GM12878 (cell line): Measurements from ENCODE around the gene CFAP74. TPM values are rescaled to one million over a fixed set of nuclear protein-coding genes. Genes with fewer than 3 reads are reported as not detected.

Source experiments
- ATAC-seq: fragments of 200-7000 bp; cut with Tn5 transposase; 3 replicates; pipeline ENCODE4 v1.9.1; 2020; ENCODE audit warnings: mild to moderate bottlenecking, moderate library complexity
- BruUV-seq: library from RNA; stranded (reverse); fragments of 400-500 nt; replicated peaks from 2 replicates; lab custom pipeline; 2021; lab: Mats Ljungman, UMichigan
- CTCF ChIA-PET: fragments of 300-600 bp; sonication (Branson Sonifier 250); formaldehyde crosslinking; extraction: SDS; loops from one replicate; lab custom pipeline; 2021; ENCODE audit warnings: inconsistent platforms; lab: Yijun Ruan, JAX
- POLR2A ChIA-PET: fragments of 350-600 bp; formaldehyde crosslinking; extraction: SDS; loops from one replicate; lab custom pipeline; 2021; ENCODE audit warnings: inconsistent platforms; lab: Charles Lee
- RAD21 ChIA-PET: fragments of 300-600 bp; sonication (Branson Sonifier 250); formaldehyde crosslinking; loops from one replicate; lab custom pipeline; 2023; ENCODE audit warnings: antibody characterized with exemption; ENCODE audit not compliant: unreplicated experiment; lab: Charles Lee
- SMC1A ChIA-PET: fragments of 300-600 bp; sonication (Branson Sonifier 250); formaldehyde crosslinking; loops from one replicate; lab custom pipeline; 2023; ENCODE audit not compliant: unreplicated experiment, uncharacterized antibody; lab: Charles Lee
- DNase-seq: peaks from one replicate; pipeline ENCODE4 v3.0.0-alpha.2; 2011; ENCODE audit warnings: low read depth, low spot score
- FAIRE-seq: peaks from 3 replicates; lab custom pipeline; 2011; peaks lifted over from hg19 to GRCh38; lab: Jason Lieb, UNC
- H2AFZ ChIP-seq: 2 replicates; pipeline ENCODE4 v1.6.0; 2011; ENCODE audit warnings: low read depth, low read length, control low read depth; ENCODE audit not compliant: control insufficient read depth
- H3K27ac ChIP-seq: 2 replicates; pipeline ENCODE4 v1.5.1; 2011; ENCODE audit warnings: control low read depth; ENCODE audit not compliant: control insufficient read depth, insufficient read depth
- H3K27me3 ChIP-seq, 2 experiments: replicated peaks in 1 of 2; 2 replicates each; pipeline versions ENCODE4 v1.6.0 to v1.6.1; 2011; ENCODE audit warnings: low read length in 1 of 2; ENCODE audit not compliant: control insufficient read depth in 2 of 2, insufficient read depth in 2 of 2
- H3K36me3 ChIP-seq, 2 experiments: 2 replicates each; pipeline ENCODE4 v1.5.1; 2011; ENCODE audit warnings: low read length in 1 of 2; ENCODE audit not compliant: control insufficient read depth in 2 of 2, insufficient read depth in 2 of 2
- H3K4me1 ChIP-seq: 2 replicates; pipeline ENCODE4 v1.6.1; 2011; ENCODE audit warnings: mild to moderate bottlenecking, low read length, moderate library complexity, mixed read lengths; ENCODE audit not compliant: control insufficient read depth, insufficient read depth
- H3K4me2 ChIP-seq: 2 replicates; pipeline ENCODE4 v1.6.0; 2011; ENCODE audit warnings: control low read depth; ENCODE audit not compliant: control insufficient read depth, insufficient read depth
- H3K4me3 ChIP-seq: fragments of 200-600 bp; sonication (generic); 2 replicates; pipeline ENCODE4 v1.5.1; 2016
- H3K79me2 ChIP-seq: 2 replicates; pipeline ENCODE4 v1.6.0; 2011; ENCODE audit warnings: low read length; ENCODE audit not compliant: control insufficient read depth, insufficient read depth
- H3K9ac ChIP-seq: 2 replicates; pipeline ENCODE4 v1.8.0; 2011; ENCODE audit warnings: low read length, control low read depth, mixed read lengths; ENCODE audit not compliant: control insufficient read depth, insufficient read depth
- H3K9me3 ChIP-seq: replicated peaks from 3 replicates; pipeline ENCODE4 v1.5.1; 2011; ENCODE audit warnings: mild to moderate bottlenecking, low read length; ENCODE audit not compliant: control insufficient read depth, insufficient read depth
- H4K20me1 ChIP-seq: 2 replicates; pipeline ENCODE4 v1.6.0; 2011; ENCODE audit not compliant: control insufficient read depth, insufficient read depth
- CHD1 ChIP-seq: IDR thresholded peaks from 2 replicates; pipeline ENCODE4 v1.6.1; 2012; ENCODE audit warnings: low read depth, low read length, improper control_type of control experiment
- HDAC6 ChIP-seq: fragments of 200-600 bp; sonication (generic); IDR thresholded peaks from one replicate; pipeline ENCODE4 v1.8.0; 2017; ENCODE audit warnings: antibody characterized with exemption; ENCODE audit not compliant: unreplicated experiment
- LARP7 ChIP-seq: fragments of 450-650 bp; IDR thresholded peaks from 2 replicates; pipeline ENCODE4 v1.6.1; 2017; ENCODE audit warnings: mild to moderate bottlenecking
- MEF2B ChIP-seq: fragments of 450-650 bp; IDR thresholded peaks from 2 replicates; pipeline ENCODE4 v1.6.1; 2018; ENCODE audit warnings: mild to moderate bottlenecking, moderate library complexity; ENCODE audit not compliant: partially characterized antibody, poor library complexity, severe bottlenecking
- NFIC ChIP-seq: IDR thresholded peaks from 2 replicates; pipeline ENCODE4 v1.6.1; 2012; ENCODE audit warnings: low read depth, mild to moderate bottlenecking, inconsistent platforms, low read length, moderate library complexity
- RFX5 ChIP-seq: IDR thresholded peaks from 2 replicates; pipeline ENCODE4 v1.6.1; 2011; ENCODE audit warnings: low read depth, low read length, improper control_type of control experiment
- TCF12 ChIP-seq: IDR thresholded peaks from 2 replicates; pipeline ENCODE4 v1.6.1; 2011; ENCODE audit warnings: low read depth, mild to moderate bottlenecking, low read length
- WGBS: methylation state at CpG from one replicate; pipeline ENCODE4 v1.1.6; 2016; ENCODE audit warnings: low lambda C conversion rate; ENCODE audit not compliant: insufficient replicate concordance, insufficient coverage; ENCODE audit errors: missing lambda C conversion rate; 5-methylcytosine and 5-hydroxymethylcytosine counted together
- in situ Hi-C: fragments of 300-500 bp; cut with MboI; formaldehyde crosslinking; loops from 9 replicates; pipeline ENCODE4 v1.14.3; 2018; ENCODE audit warnings: mixed read lengths
- intact Hi-C: fragments of 100-400 bp; cut with micrococcal nuclease; formaldehyde crosslinking; loops from one replicate; pipeline ENCODE4 v1.14.2; 2022; ENCODE audit not compliant: unreplicated experiment
- polyA plus RNA-seq, 11 experiments: library from polyadenylated mRNA; depleted of rRNA in 4 of 11; unstranded in 6 of 11; stranded (reverse) in 5 of 11; fragments of >200 nt; fragmentation: Nextera tagmentation in 4 of 11; fragmentation: Illumina TruSeq in 1 of 11; extraction: Ambion mirVana in 4 of 11; extraction: Trizol in 1 of 11; gene quantifications; 1 replicate in 1 of 11; 2 replicates in 10 of 11; pipeline versions ENCODE4 v1.2.1 to v1.2.3, GENCODE V29; 2011 to 2016; ENCODE audit warnings: inconsistent platforms in 2 of 11, missing spikeins in 2 of 11, low read depth in 1 of 11
- total RNA-seq, 4 experiments: library from RNA; depleted of rRNA in 3 of 4; stranded (reverse); fragments of >200 nt in 3 of 4; fragmentation: Illumina TruSeq in 1 of 4; extraction: Trizol in 1 of 4; gene quantifications; 2 replicates each; pipeline versions ENCODE4 v1.2.1 to v1.2.3, GENCODE V29; 2013 to 2021

CFAP74 gene
- total and polyA plus RNA-seq, 10 of the 15 experiments (the other 5 are each of a cell fraction or from before 2014, with no cell fraction given) = 0.01 TPM; not detected in 9

DNA sequence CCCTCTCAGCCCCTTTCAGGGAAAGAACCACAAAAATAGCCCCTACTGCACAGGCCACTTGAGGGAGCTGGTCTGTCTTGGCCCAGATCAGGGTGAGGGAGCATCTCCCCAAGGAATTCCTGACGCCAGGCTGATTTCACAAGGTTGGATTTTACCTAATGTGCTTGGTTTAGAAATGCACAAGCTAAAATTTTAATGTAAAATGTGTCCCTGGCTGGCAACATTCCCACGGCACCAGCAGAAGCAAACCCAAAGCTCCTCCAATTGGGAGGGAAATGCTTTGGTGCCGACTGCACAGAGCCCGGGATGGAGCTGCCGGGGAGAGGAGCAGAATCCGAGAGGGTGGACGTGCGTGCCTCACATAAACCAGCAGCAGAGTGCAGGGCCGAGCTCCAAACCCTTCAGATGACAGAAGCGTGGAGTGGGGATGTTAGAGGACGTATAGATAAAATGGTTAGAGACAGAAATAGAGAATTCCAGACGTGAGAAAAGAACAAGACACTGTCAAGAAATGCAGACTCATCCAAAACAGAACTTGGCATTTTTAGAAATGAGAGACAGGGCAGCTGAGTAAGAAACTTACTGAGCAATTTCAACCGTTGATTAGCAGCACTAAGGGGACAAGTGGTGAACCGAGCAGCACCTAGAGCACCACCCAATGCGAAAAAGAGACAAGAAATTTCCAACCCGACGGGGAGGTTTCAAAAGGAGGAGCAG lies 42.9 kb downstream of the CFAP74 start:
- in situ Hi-C loops (loop anchor here (25.0 kb wide), 1 partner anchor 827 kb away; no protein-coding TSS in a partner anchor), intact Hi-C loops (loop anchor here (1.0 to 5.0 kb wide), 2 partner anchors 86 to 212 kb away; no protein-coding TSS in a partner anchor)
- TF ChIP-seq NFIC (no peak), MEF2B (no peak), LARP7 (no peak), TCF12 (no peak), HDAC6 (no peak), RFX5 (no peak), CHD1 (no peak)
- no peak for DNase-seq
- Histone ChIP-seq H3K4me3 (no peak overlapping the region), H3K4me2 (no peak overlapping the region), H3K27me3 (peaks cover 0 to 3% of the 10 kb centered on the region in 2 experiments; a peak in 1 of 4 replicates), H2AFZ (no peak overlapping the region), H3K4me1 (no peaks in the 10 kb centered on the region), H3K9ac (no peak overlapping the region), H3K79me2 (no peaks in the 10 kb centered on the region), H4K20me1 (no peaks in the 10 kb centered on the region), H3K9me3 (no peaks in the 10 kb centered on the region), H3K36me3 (no peaks in the 10 kb centered on the region), H3K27ac (no peak overlapping the region)
- CTCF ChIA-PET = interaction anchor here (1.0 to 3.9 kb wide), 4 partner anchors 12 to 85 kb away, joined by 3 to 17 read pairs (median 4); no protein-coding TSS in a partner anchor
- no peak for FAIRE-seq
- RAD21 ChIA-PET = interaction anchor here (1.2 kb wide), 1 partner anchor 84 kb away, joined by 3 read pairs; no protein-coding TSS in a partner anchor
- POLR2A ChIA-PET = no interaction called here
- WGBS = 33% methylated on average over 17 of the region's 17 CpGs
- ATAC-seq = no peak
- no TSS peak for BruUV-seq
- SMC1A ChIA-PET = interaction anchor here (0.8 kb wide), 1 partner anchor 41 kb away, joined by 3 read pairs; no protein-coding TSS in a partner anchor
